A549 (cell line): ENCODE results near the gene TRABD2A. TPM values are rescaled to one million over a fixed set of nuclear protein-coding genes. Genes with fewer than 3 reads are reported as not detected.

Experiments used
- ATAC-seq, 2 experiments: fragments of 200-7000 bp in 1 of 2; fragments of >200 bp in 1 of 2; cut with Nextera tagmentation in 1 of 2; cut with Tn5 transposase in 1 of 2; 3 replicates each; pipeline versions ENCODE4 v1.8.0 to v1.9.1; 2018 to 2020; ENCODE audit warnings: mild to moderate bottlenecking in 1 of 2, moderate library complexity in 1 of 2
- CTCF ChIA-PET: fragments of 300-600 bp; sonication (Branson Sonifier 250); formaldehyde crosslinking; extraction: SDS; loops from one replicate; lab custom pipeline; 2021; ENCODE audit warnings: antibody characterized with exemption, inconsistent platforms; lab: Yijun Ruan, JAX
- POLR2A ChIA-PET: fragments of 350-600 bp; formaldehyde crosslinking; extraction: SDS; loops from one replicate; lab custom pipeline; 2021; ENCODE audit warnings: antibody characterized with exemption, inconsistent platforms; lab: Yijun Ruan, JAX
- DNase-seq, 2 experiments: peaks; one replicate each; pipeline versions ENCODE4 v3.0.0 to v3.0.0-alpha.2; 2011 to 2016; ENCODE audit warnings: low read depth in 1 of 2, low spot score in 1 of 2
- FAIRE-seq: peaks from 2 replicates; lab custom pipeline; 2011; peaks lifted over from hg19 to GRCh38; lab: Jason Lieb, UNC
- H3K27ac ChIP-seq, 2 experiments: fragments of >200 bp; sonication (Bioruptor Twin); formaldehyde crosslinking; 3 replicates each; pipeline ENCODE4 v1.5.1; 2016 to 2017
- H3K4me1 ChIP-seq: fragments of >200 bp; sonication (Bioruptor Twin); formaldehyde crosslinking; 3 replicates; pipeline ENCODE4 v1.6.1; 2016
- H3K4me2 ChIP-seq: fragments of >200 bp; sonication (Bioruptor Twin); formaldehyde crosslinking; 3 replicates; pipeline ENCODE4 v1.6.1; 2016
- H3K4me3 ChIP-seq: fragments of >200 bp; sonication (Bioruptor Twin); formaldehyde crosslinking; 3 replicates; pipeline ENCODE4 v1.5.1; 2016
- H3K9me3 ChIP-seq: fragments of >200 bp; sonication (Bioruptor Twin); formaldehyde crosslinking; 3 replicates; pipeline ENCODE4 v1.6.1; 2016
- ATOH8 ChIP-seq: fragments of 250-450 bp; sonication (Bioruptor Pico); IDR thresholded peaks from 2 replicates; pipeline ENCODE4 v1.5.0; 2020; ENCODE audit warnings: low read depth, mild to moderate bottlenecking, moderate library complexity
- EHMT2 ChIP-seq: fragments of 200-600 bp; sonication (generic); IDR thresholded peaks from 2 replicates; pipeline ENCODE4 v1.6.1; 2016; ENCODE audit warnings: antibody characterized with exemption, low read depth, mild to moderate bottlenecking, moderate library complexity
- ELK1 ChIP-seq: fragments of 150-350 bp; IDR thresholded peaks from 2 replicates; pipeline ENCODE4 v1.6.1; 2014; ENCODE audit warnings: low read depth, mild to moderate bottlenecking, low read length
- ESRRA ChIP-seq: fragments of 150-350 bp; IDR thresholded peaks from 2 replicates; pipeline ENCODE4 v1.6.1; 2014; ENCODE audit warnings: mild to moderate bottlenecking, low read length, borderline replicate concordance
- FOSB ChIP-seq: fragments of 250-450 bp; sonication (Bioruptor Pico); IDR thresholded peaks from 2 replicates; pipeline ENCODE4 v1.5.0; 2020; ENCODE audit warnings: mild to moderate bottlenecking, moderate library complexity
- FOSL2 ChIP-seq, 2 experiments: fragments of 450-650 bp in 1 of 2; fragments of >200 bp in 1 of 2; sonication (Bioruptor Twin) in 1 of 2; formaldehyde crosslinking; IDR thresholded peaks; 2 replicates each; pipeline versions ENCODE4 v1.5.0 to v1.6.1; 2016 to 2020; ENCODE audit warnings: mild to moderate bottlenecking in 1 of 2, moderate library complexity in 1 of 2
- FOXS1 ChIP-seq: fragments of 250-450 bp; sonication (Bioruptor Pico); IDR thresholded peaks from 2 replicates; pipeline ENCODE4 v1.5.0; 2020; ENCODE audit warnings: mild to moderate bottlenecking, moderate library complexity
- GATA3 ChIP-seq: IDR thresholded peaks from 2 replicates; pipeline ENCODE4 v1.6.1; 2012; ENCODE audit warnings: borderline replicate concordance
- HEYL ChIP-seq: fragments of 250-450 bp; sonication (Bioruptor Pico); IDR thresholded peaks from 2 replicates; pipeline ENCODE4 v1.8.0; 2021; ENCODE audit warnings: mild to moderate bottlenecking, moderate library complexity
- HMGXB4 ChIP-seq: fragments of 250-450 bp; sonication (Bioruptor Pico); IDR thresholded peaks from 2 replicates; pipeline ENCODE4 v1.5.0; 2021; ENCODE audit warnings: mild to moderate bottlenecking, moderate library complexity, borderline replicate concordance
- HOXA7 ChIP-seq: fragments of 250-450 bp; sonication (Bioruptor Pico); IDR thresholded peaks from 2 replicates; pipeline ENCODE4 v1.5.0; 2020; ENCODE audit warnings: mild to moderate bottlenecking, moderate library complexity
- JUNB ChIP-seq: fragments of >200 bp; sonication (Bioruptor Twin); formaldehyde crosslinking; IDR thresholded peaks from 2 replicates; pipeline ENCODE4 v1.6.1; 2016
- KDM5A ChIP-seq: fragments of 200-600 bp; sonication (generic); IDR thresholded peaks from 2 replicates; pipeline ENCODE4 v1.6.1; 2016; ENCODE audit warnings: antibody characterized with exemption, mild to moderate bottlenecking
- MAFK ChIP-seq: fragments of 450-650 bp; IDR thresholded peaks from 2 replicates; pipeline ENCODE4 v1.6.1; 2014; ENCODE audit not compliant: partially characterized antibody
- MAZ ChIP-seq: fragments of 150-350 bp; IDR thresholded peaks from 2 replicates; pipeline ENCODE4 v1.6.1; 2014; ENCODE audit warnings: antibody characterized with exemption, low read depth, low read length, borderline replicate concordance
- NFE2L2 ChIP-seq: fragments of 150-350 bp; conservative IDR thresholded peaks from 2 replicates; pipeline ENCODE4 v1.6.1; 2014; ENCODE audit warnings: low read length
- NR3C1 ChIP-seq: fragments of >200 bp; sonication (Bioruptor Twin); formaldehyde crosslinking; IDR thresholded peaks from 3 replicates; pipeline ENCODE4 v1.6.1; 2017
- PBX3 ChIP-seq: IDR thresholded peaks from 2 replicates; pipeline ENCODE4 v1.6.1; 2012
- PHF8 ChIP-seq: fragments of 200-600 bp; sonication (generic); IDR thresholded peaks from 2 replicates; pipeline ENCODE4 v1.6.1; 2016; ENCODE audit warnings: low read depth, mild to moderate bottlenecking, antibody characterized with exemption, moderate library complexity, borderline replicate concordance
- RARB ChIP-seq: fragments of 250-450 bp; sonication (Bioruptor Pico); IDR thresholded peaks from 2 replicates; pipeline ENCODE4 v1.8.0; 2021; ENCODE audit warnings: mild to moderate bottlenecking, moderate library complexity
- RCOR1 ChIP-seq: fragments of 150-350 bp; IDR thresholded peaks from 2 replicates; pipeline ENCODE4 v1.6.1; 2014; ENCODE audit warnings: antibody characterized with exemption, low read length, low read depth
- TFCP2L1 ChIP-seq: fragments of 250-450 bp; sonication (Bioruptor Pico); IDR thresholded peaks from 2 replicates; pipeline ENCODE4 v1.5.0; 2021; ENCODE audit warnings: mild to moderate bottlenecking
- ZNF302 ChIP-seq: fragments of 250-450 bp; sonication (Bioruptor Pico); IDR thresholded peaks from 2 replicates; pipeline ENCODE4 v1.9.0; 2021; ENCODE audit warnings: inconsistent platforms, mild to moderate bottlenecking, moderate library complexity
- WGBS: methylation state at CpG from one replicate; pipeline ENCODE4 v1.1.6; 2017; ENCODE audit errors: missing lambda C conversion rate; 5-methylcytosine and 5-hydroxymethylcytosine counted together
- polyA plus RNA-seq, 4 experiments: library from polyadenylated mRNA; depleted of rRNA in 3 of 4; stranded (reverse); fragments of >200 nt; fragmentation: RNase III in 1 of 4; extraction: RNeasy Plus Mini Kit Qiagen cat#74134 plus additional on column Dnase treatment in 1 of 4; gene quantifications; 2 replicates in 3 of 4; 3 replicates in 1 of 4; pipeline ENCODE4 v1.2.3, GENCODE V29; 2011 to 2017

TRABD2A gene
- polyA plus RNA-seq, 2 of the 4 experiments (the other 2 are of a cell fraction) = 6.1 to 7.1 TPM

GRCh38 chr2:84827978-84828575 lies 52.8 kb downstream of the TRABD2A start:
- ATAC-seq (no peak), FAIRE-seq (no peak)
- H3K4me2 ChIP-seq = no peak overlapping the region
- no peak overlapping the region for H3K4me3 ChIP-seq
- H3K4me1 ChIP-seq = no peaks in the 10 kb centered on the region
- no peak overlapping the region for H3K27ac ChIP-seq
- WGBS = 37% methylated on average over 2 of the region's 2 CpGs
- CTCF ChIA-PET = interaction anchor here (0.6 kb wide), 1 partner anchor 79 kb away, joined by 3 read pairs; no protein-coding TSS in a partner anchor
- no peaks in the 10 kb centered on the region for H3K9me3 ChIP-seq
- TF ChIP-seq NR3C1 (no peak), FOSL2 (IDR thresholded peaks at IDR 0.05) (no peak), FOSL2 (CRISPR knock-in tag; IDR thresholded peaks at IDR 0.05) (no peak), RARB (no peak), HEYL (no peak), TFCP2L1 (CRISPR knock-in tag) (no peak), ELK1 (no peak), ZNF302 (CRISPR knock-in tag) (no peak), NFE2L2 (no peak), ESRRA (no peak), PHF8 (no peak), ATOH8 (CRISPR knock-in tag) (no peak), RCOR1 (no peak)
- TF ChIP-seq, all 56 proteins: peak for 0
- POLR2A ChIA-PET = no interaction called here
- DNase-seq = no peak

GRCh38 chr2:84823788-84824187 lies 57.1 kb downstream of the TRABD2A start:
- H3K27ac ChIP-seq = no peak overlapping the region
- no peak for ATAC-seq
- no peaks in the 10 kb centered on the region for H3K4me1 ChIP-seq
- H3K4me3 ChIP-seq = no peak overlapping the region
- H3K4me2 ChIP-seq = no peak overlapping the region
- TF ChIP-seq HOXA7 (CRISPR knock-in tag) = no peak
- TF ChIP-seq PBX3 = no peak
- no peak for TF ChIP-seq ATOH8 (CRISPR knock-in tag)
- TF ChIP-seq MAZ = no peak
- TF ChIP-seq KDM5A = no peak
- TF ChIP-seq MAFK = no peak
- DNase-seq = no peak
- ChIA-PET CTCF (interaction anchor here (1.5 kb wide), 1 partner anchor 103 kb away, joined by 3 read pairs; no protein-coding TSS in a partner anchor), POLR2A (no interaction called here)
- WGBS = 80% methylated on average over 21 of the region's 21 CpGs
- no peaks in the 10 kb centered on the region for H3K9me3 ChIP-seq
- no peak for FAIRE-seq

GRCh38 chr2:84823229-84823628 lies 57.7 kb downstream of the TRABD2A start:
- DNase-seq (no peak), FAIRE-seq (no peak), ATAC-seq (no peak)
- Histone ChIP-seq H3K4me2 (no peak overlapping the region), H3K4me1 (no peaks in the 10 kb centered on the region), H3K27ac (no peak overlapping the region), H3K4me3 (no peak overlapping the region), H3K9me3 (no peaks in the 10 kb centered on the region)
- TF ChIP-seq JUNB (no peak), HMGXB4 (CRISPR knock-in tag) (no peak), FOSB (no peak), HEYL (no peak), FOXS1 (no peak), GATA3 (no peak), EHMT2 (no peak)
- ChIA-PET CTCF (no interaction called here), POLR2A (no interaction called here)
- 45% methylated on average over 5 of the region's 5 CpGs for WGBS
